NCI-H510A treated with DMSO at 0.1 percent for 48 hours (cell line): Measurements from ENCODE around the gene HDAC6.

Experiments used
- DNase-seq: peaks from one replicate; lab custom pipeline; 2025; lab: John Stamatoyannopoulos, UW

The HDAC6 gene

GRCh38 chrX:48801280-48802088, at the start of gene HDAC6:
Gene HDAC6, plus strand, starts transcription at chrX:48802067. Its CDS starts 626 bp downstream, at chrX:48802693.
- peak; percentile 93 for DNase-seq

GRCh38 chrX:48752498-48752897, 49.4 kb upstream of the HDAC6 start:
- DNase-seq = no peak

GRCh38 chrX:48753708-48754228, 48.1 kb upstream of the HDAC6 start:
- DNase-seq = no peak

GRCh38 chrX:48754238-48754637, 47.6 kb upstream of the HDAC6 start:
- no peak for DNase-seq

- DNase-seq = peak; percentile 28
Measured at GRCh38 chrX:48761674-48762471, 40.0 kb upstream of the HDAC6 start, which contains the start of gene GLOD5. Gene GLOD5, plus strand, starts transcription at chrX:48761747. Its CDS starts 44 bp downstream, at chrX:48761791.

GRCh38 chrX:48769230-48769629, 32.6 kb upstream of the HDAC6 start:
- no peak for DNase-seq

GRCh38 chrX:48770296-48770695, 31.6 kb upstream of the HDAC6 start:
- DNase-seq = no peak

- DNase-seq = no peak
Measured at GRCh38 chrX:48772602-48773001, 29.3 kb upstream of the HDAC6 start.

- no peak for DNase-seq
Measured at GRCh38 chrX:48776818-48777439, 24.9 kb upstream of the HDAC6 start.

GRCh38 chrX:48779399-48779798, 22.5 kb upstream of the HDAC6 start:
- DNase-seq = no peak

GRCh38 chrX:48781705-48782104, 20.2 kb upstream of the HDAC6 start:
- DNase-seq = no peak

- no peak for DNase-seq
Measured at GRCh38 chrX:48782216-48782615, 19.7 kb upstream of the HDAC6 start.

GRCh38 chrX:48782795-48783194, 19.1 kb upstream of the HDAC6 start:
- DNase-seq = no peak

- DNase-seq = no peak
Measured at GRCh38 chrX:48784726-48785125, 17.1 kb upstream of the HDAC6 start.

GRCh38 chrX:48785186-48785539, 16.7 kb upstream of the HDAC6 start:
- no peak for DNase-seq

GRCh38 chrX:48785540-48786214, 16.2 kb upstream of the HDAC6 start:
- DNase-seq = no peak

GRCh38 chrX:48786341-48786800, 15.5 kb upstream of the HDAC6 start, which contains the start of gene GATA1:
Gene GATA1, plus strand, starts transcription at chrX:48786590. Its CDS starts 4,520 bp downstream, at chrX:48791110.
- no peak for DNase-seq

GRCh38 chrX:48786825-48787504, 14.9 kb upstream of the HDAC6 start:
- no peak for DNase-seq

- DNase-seq = no peak
Measured at GRCh38 chrX:48787505-48788443, 14.1 kb upstream of the HDAC6 start.
